ENCODE data around the gene CCT8. TPM values are rescaled to one million over a fixed set of nuclear protein-coding genes. Genes with fewer than 3 reads are reported as not detected.
"Not testable (repeated sequence)": the region's sequence is repeated elsewhere in the genome, so short reads cannot be mapped to it uniquely, and the experiment has no call there.

The CCT8 gene
- total and polyA plus RNA-seq, 11 donors = 88.8 to 198 (median 110) TPM

DNA sequence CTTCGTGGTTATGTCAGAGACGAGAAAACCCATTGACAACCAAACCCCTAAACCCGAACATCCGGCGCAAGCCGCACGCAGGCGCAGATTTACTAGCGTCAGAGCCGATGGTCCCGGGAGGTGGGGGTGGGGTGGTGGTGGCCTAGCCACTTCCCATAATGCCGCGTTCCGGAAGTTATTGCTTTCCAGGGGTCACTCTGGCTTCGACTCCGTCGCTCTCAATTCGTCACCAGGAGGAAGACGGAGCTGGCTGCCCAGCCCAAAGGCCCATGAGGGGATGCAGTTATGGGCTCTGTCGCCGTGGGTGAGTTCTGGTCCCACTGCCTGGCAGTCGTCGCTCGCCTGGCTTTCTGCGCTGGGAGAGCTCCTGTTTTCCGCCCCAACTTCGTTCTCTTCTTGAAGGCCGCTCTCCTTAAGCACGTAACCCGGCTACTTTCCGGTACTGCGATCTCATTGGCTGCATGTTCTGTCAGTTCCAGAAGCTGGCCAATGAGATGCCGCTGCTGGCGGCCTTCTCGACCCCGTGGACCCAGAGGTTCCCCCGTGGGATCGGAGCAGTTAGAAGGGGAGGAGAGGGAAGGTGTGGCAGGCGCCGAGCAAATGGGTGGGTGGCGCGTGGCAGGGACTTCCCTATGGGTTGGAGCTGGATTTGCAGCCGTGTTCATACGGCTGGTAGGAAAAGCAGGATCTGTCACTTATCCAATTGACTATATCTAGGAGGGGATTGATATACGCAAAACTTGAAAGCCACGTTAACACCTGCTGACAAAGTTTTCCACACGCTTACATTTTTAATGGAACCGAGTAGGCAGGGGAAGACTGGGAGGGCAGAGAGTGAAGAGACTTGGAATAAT lies 48.7 kb downstream of the CCT8 start, which contains the start of gene USP16:
Gene USP16, plus strand, starts transcription at position 195 of the 854 bp plus-strand sequence. CDS start 3,246 bp downstream, outside the sequence.
- H3K4me3 ChIP-seq = peak within 1 kb of the TSS; percentile 30 to 95 (median 72)
- H3K27me3 ChIP-seq = no peaks in the 10 kb centered on the region
- DNase-seq = peak; percentile 95 to 98 (median 97)
- WGBS, 4 donors = 0 to 1% (median 0%) methylated on average over 22 to 48 of the region's 48 CpGs
- ATAC-seq = peak; percentile 98 to 99 (median 98)
- H3K4me1 ChIP-seq = peaks cover 0 to 38% (median 20%) of the 10 kb centered on the region in 12 donors
- peak in 1 of 2 donors; percentile 40 for TF ChIP-seq POLR2A (IDR thresholded peaks at IDR 0.05)
- TF ChIP-seq, protein P1, sequence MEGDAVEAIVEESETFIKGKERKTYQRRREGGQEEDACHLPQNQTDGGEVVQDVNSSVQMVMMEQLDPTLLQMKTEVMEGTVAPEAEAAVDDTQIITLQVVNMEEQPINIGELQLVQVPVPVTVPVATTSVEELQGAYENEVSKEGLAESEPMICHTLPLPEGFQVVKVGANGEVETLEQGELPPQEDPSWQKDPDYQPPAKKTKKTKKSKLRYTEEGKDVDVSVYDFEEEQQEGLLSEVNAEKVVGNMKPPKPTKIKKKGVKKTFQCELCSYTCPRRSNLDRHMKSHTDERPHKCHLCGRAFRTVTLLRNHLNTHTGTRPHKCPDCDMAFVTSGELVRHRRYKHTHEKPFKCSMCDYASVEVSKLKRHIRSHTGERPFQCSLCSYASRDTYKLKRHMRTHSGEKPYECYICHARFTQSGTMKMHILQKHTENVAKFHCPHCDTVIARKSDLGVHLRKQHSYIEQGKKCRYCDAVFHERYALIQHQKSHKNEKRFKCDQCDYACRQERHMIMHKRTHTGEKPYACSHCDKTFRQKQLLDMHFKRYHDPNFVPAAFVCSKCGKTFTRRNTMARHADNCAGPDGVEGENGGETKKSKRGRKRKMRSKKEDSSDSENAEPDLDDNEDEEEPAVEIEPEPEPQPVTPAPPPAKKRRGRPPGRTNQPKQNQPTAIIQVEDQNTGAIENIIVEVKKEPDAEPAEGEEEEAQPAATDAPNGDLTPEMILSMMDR (IDR thresholded peaks at IDR 0.05) = peak in 2 of 12 donors; percentile 29 to 35
- H3K9me3 ChIP-seq = no peaks in the 10 kb centered on the region
- intact Hi-C loops (cut with DNase I) = loop anchor here in 5 of 10 donors (2.0 to 5.0 kb wide), 7 partner anchors 22 to 48 kb away; partner anchors contain the start of genes LTN1 (in 3 of the 5) and CCT8 (in 2 of the 5)
- peaks cover 0 to 21% (median 14%) of the 10 kb centered on the region in 9 donors for H3K36me3 ChIP-seq
- H3K27ac ChIP-seq = peak within 1 kb of the TSS; percentile 87 to 100 (median 98)

DNA sequence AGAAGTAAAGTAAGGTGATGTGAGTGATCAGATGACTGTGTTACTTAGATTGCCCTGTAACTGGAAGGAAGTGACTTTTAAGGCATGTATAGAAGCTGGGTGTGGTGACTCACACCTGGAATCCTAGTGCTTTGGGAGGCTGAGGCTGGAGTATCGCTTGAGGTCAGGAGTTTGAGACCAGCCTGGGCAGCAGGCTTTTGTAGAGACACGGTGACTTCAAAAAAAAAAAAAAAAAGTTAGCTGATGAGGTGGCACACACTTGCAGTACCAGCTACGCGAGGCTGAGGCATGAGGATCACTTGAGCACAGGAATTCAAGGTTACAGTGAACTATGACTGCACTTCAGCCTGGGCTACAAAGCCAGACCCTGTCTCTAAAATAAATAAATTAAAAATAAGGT lies 51.3 kb downstream of the CCT8 start:
- WGBS, 4 donors = 82 to 89% (median 84%) methylated on average over 4 of the region's 4 CpGs
- no peaks in the 10 kb centered on the region for H3K9me3 ChIP-seq
- no peak for DNase-seq
- no peaks in the 10 kb centered on the region for H3K27me3 ChIP-seq
- H3K4me1 ChIP-seq = peaks cover 0 to 52% (median 31%) of the 10 kb centered on the region in 12 donors
- TF ChIP-seq, protein P1 (IDR thresholded peaks at IDR 0.05) = no peak
- TF ChIP-seq POLR2A (IDR thresholded peaks at IDR 0.05) = no peak
- intact Hi-C loops (cut with DNase I) = no loop called here
- ATAC-seq = no peak
- H3K4me3 ChIP-seq = no peak overlapping the region
- peak overlapping the region in 1 of 12 donors; percentile 9 for H3K27ac ChIP-seq
- no peaks in the 10 kb centered on the region for H3K36me3 ChIP-seq

DNA sequence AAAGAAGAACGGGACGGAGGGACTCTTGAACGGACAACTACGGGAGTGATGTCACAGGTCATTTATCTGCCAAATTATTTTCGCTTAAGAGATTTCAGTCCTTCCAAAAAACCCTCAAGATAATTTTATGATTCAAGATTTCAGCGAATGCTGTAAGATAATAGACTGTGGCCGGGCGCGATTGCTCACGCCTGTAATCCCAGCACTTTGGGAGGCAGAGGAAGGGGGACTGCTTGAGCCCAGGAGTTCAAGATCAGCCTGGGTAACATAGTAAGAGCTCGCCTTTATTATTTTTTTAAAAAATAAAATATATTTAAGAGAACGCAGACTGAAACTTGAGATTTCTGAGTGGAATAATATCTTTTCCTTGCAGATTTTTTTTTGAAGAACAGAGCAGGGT lies 54.9 kb downstream of the CCT8 start:
- no peaks in the 10 kb centered on the region for H3K36me3 ChIP-seq
- intact Hi-C loops (cut with DNase I) = no loop called here
- no peak for TF ChIP-seq POLR2A (IDR thresholded peaks at IDR 0.05)
- TF ChIP-seq, protein P1 (IDR thresholded peaks at IDR 0.05) = no peak
- no peaks in the 10 kb centered on the region for H3K27me3 ChIP-seq
- peaks cover 0 to 32% (median 14%) of the 10 kb centered on the region in 12 donors for H3K4me1 ChIP-seq
- H3K9me3 ChIP-seq = no peaks in the 10 kb centered on the region
- H3K4me3 ChIP-seq = peak overlapping the region; percentile 61 to 98 (median 88)
- ATAC-seq (peak in 1 of 4 donors; percentile 56), DNase-seq (no peak)
- H3K27ac ChIP-seq = peak overlapping the region in 11 of 12 donors; percentile 70 to 90 (median 83)
- 15 to 27% (median 21%) methylated on average over 12 of the region's 12 CpGs for WGBS, 4 donors

DNA sequence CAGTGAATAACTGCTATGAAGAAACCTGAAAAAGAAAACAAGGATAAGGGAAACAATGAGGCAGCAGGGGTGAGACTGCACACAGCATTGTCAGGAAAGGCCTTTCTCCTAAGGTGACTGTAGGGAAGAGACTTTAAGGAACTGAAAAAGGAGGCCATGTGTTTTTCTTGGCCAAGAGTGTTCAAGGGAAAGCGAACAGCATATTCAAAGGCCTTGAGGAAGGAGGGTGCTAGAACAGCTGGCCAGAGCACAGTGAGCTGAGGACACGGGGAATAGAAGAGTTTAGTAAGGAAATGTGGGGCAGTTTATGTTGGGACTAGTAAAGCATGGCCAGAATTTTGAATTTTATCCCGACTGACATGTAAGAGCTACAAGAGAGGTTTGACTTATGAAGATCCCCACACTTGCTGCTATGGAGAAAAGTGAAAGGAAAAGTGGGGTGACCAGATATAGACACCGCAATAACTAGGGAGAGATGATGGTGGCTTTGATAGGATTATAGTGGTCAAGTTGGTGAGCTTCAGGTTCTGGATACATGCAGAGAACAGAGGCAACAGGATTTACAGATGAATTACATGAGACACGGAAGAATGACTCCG lies 55.7 kb downstream of the CCT8 start:
- ATAC-seq (no peak), DNase-seq (no peak)
- WGBS, 4 donors = 69 to 85% (median 72%) methylated on average over 6 of the region's 6 CpGs
- Histone ChIP-seq H3K9me3 (no peaks in the 10 kb centered on the region), H3K4me1 (peaks cover 0 to 27% (median 14%) of the 10 kb centered on the region in 12 donors), H3K36me3 (no peaks in the 10 kb centered on the region), H3K27me3 (no peaks in the 10 kb centered on the region), H3K27ac (peak overlapping the region in 1 of 12 donors; percentile 89), H3K4me3 (peak overlapping the region in 10 of 12 donors; percentile 63 to 98 (median 92))
- no peak for TF ChIP-seq POLR2A (IDR thresholded peaks at IDR 0.05)
- TF ChIP-seq, protein P1 (IDR thresholded peaks at IDR 0.05) = no peak
- intact Hi-C loops (cut with DNase I) = no loop called here

DNA sequence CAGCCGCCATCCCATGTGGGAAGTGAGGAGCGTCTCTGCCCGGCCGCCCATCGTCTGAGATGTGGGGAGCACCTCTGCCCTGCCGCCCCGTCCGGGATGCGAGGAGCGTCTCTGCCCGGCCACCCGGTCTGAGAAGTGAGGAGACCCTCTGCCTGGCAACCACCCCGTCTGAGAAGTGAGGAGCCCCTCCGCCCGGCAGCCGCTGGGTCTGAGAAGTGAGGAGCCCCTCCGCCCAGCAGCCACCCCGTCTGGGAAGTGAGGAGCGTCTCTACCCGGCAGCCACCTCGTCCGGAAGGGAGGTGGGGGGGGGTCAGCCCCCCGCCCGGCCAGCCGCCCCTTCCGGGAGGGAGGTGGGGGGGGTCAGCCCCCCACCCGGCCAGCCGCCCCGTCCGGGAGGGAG lies 62.2 kb downstream of the CCT8 start:
- 93 to 100% (median 96%) methylated on average over 5 to 24 of the region's 30 CpGs for WGBS, 4 donors
- H3K9me3 ChIP-seq; intact Hi-C loops (cut with DNase I); ATAC-seq; H3K4me3 ChIP-seq; H3K27me3 ChIP-seq; H3K4me1 ChIP-seq; H3K27ac ChIP-seq; DNase-seq: not testable (repeated sequence)
- H3K36me3 ChIP-seq = peaks cover 0 to 31% (median 25%) of the 10 kb centered on the region in 9 donors
